VCaP (cell line): ENCODE data around the gene TSPAN4.
A peak's percentile ranks its signal among the peaks of the same experiment; 100 is the strongest.

Source experiments
- H3K27ac ChIP-seq: fragments of 450-650 bp; 2 replicates; pipeline ENCODE4 v1.5.1; 2017
- CTCF ChIP-seq: fragments of 450-650 bp; conservative IDR thresholded peaks from 2 replicates; pipeline ENCODE4 v1.5.1; 2017; ENCODE audit warnings: mild to moderate bottlenecking, moderate library complexity

The TSPAN4 gene

GRCh38 chr11:826836-827145, 15.9 kb upstream of the TSPAN4 start:
- TF ChIP-seq CTCF = no peak
- H3K27ac ChIP-seq = peak overlapping the region; percentile 95

GRCh38 chr11:827146-827896, 15.3 kb upstream of the TSPAN4 start:
- TF ChIP-seq CTCF = no peak
- peak overlapping the region; percentile 95 for H3K27ac ChIP-seq

GRCh38 chr11:827897-828192, 14.8 kb upstream of the TSPAN4 start, which contains the start of gene CRACR2B:
TSS of gene CRACR2B (plus strand) at chr11:827919. CDS start at chr11:828608, 689 bp downstream.
- no peak for TF ChIP-seq CTCF
- peak within 1 kb of the TSS; percentile 95 for H3K27ac ChIP-seq

- TF ChIP-seq CTCF = no peak
- peak overlapping the region; percentile 95 for H3K27ac ChIP-seq
Measured at GRCh38 chr11:828506-829175, 14.0 kb upstream of the TSPAN4 start.

- peak overlapping the region; percentile 95; the same call in 1 of the 2 replicates for H3K27ac ChIP-seq
- TF ChIP-seq CTCF = no peak
Measured at GRCh38 chr11:829176-829846, 13.3 kb upstream of the TSPAN4 start.

GRCh38 chr11:829847-830294, 12.8 kb upstream of the TSPAN4 start:
- no peak overlapping the region for H3K27ac ChIP-seq
- TF ChIP-seq CTCF = no peak

GRCh38 chr11:830295-831117, 12.1 kb upstream of the TSPAN4 start:
- H3K27ac ChIP-seq = no peak overlapping the region
- TF ChIP-seq CTCF = no peak
